Omental fat pad (tissue), 4 donors: ENCODE measurements around the gene LCN6. TPM values are rescaled to one million over a fixed set of nuclear protein-coding genes. Genes with fewer than 3 reads are reported as not detected.

Experiments
- ATAC-seq: fragments of 150-250 bp; one replicate; pipeline ENCODE4 v1.9.1; 2016; ENCODE audit warnings: mild to moderate bottlenecking, moderate library complexity; ENCODE audit not compliant: low FRiP score
- DNase-seq: peaks from one replicate; pipeline ENCODE4 v3.0.0-alpha.2; 2019; ENCODE audit warnings: low spot score
- CTCF ChIP-seq, 3 donors: fragments of 450-650 bp; IDR thresholded peaks; one replicate each; pipeline ENCODE4 v1.5.1; 2016 to 2017; ENCODE audit warnings: antibody characterized with exemption in 3 of 3, mild to moderate bottlenecking in 3 of 3, moderate library complexity in 2 of 3
- total RNA-seq, 4 donors: library from RNA; depleted of rRNA; stranded (reverse); fragments of >200 nt; gene quantifications; one replicate each; pipeline ENCODE4 v1.1.0, GENCODE V29; 2016

Gene LCN6
- total RNA-seq, 4 donors from 2014 or later = 5.0 to 24.1 (median 9.0) TPM

GRCh38 chr9:136729926-136730325 lies 18.4 kb downstream of the LCN6 start:
- DNase-seq (no peak), ATAC-seq (no peak)
- no peak for TF ChIP-seq CTCF (IDR thresholded peaks at IDR 0.05)

- ATAC-seq (no peak), DNase-seq (no peak)
- TF ChIP-seq CTCF (IDR thresholded peaks at IDR 0.05) = no peak
Measured at GRCh38 chr9:136729144-136729543, 19.2 kb downstream of the LCN6 start.

- no peak for DNase-seq
- peak; percentile 26 for ATAC-seq
- TF ChIP-seq CTCF (IDR thresholded peaks at IDR 0.05) = no peak
Measured at GRCh38 chr9:136728548-136729123, 19.7 kb downstream of the LCN6 start.

GRCh38 chr9:136728080-136728547 lies 20.2 kb downstream of the LCN6 start:
- ATAC-seq (peak; percentile 86), DNase-seq (peak; percentile 81)
- TF ChIP-seq CTCF (IDR thresholded peaks at IDR 0.05) = peak in 2 of 3 donors; percentile 92 to 94

- DNase-seq (no peak), ATAC-seq (no peak)
- no peak for TF ChIP-seq CTCF (IDR thresholded peaks at IDR 0.05)
Measured at GRCh38 chr9:136726631-136727191, 21.6 kb downstream of the LCN6 start.

GRCh38 chr9:136726118-136726517 lies 22.2 kb downstream of the LCN6 start:
- ATAC-seq (no peak), DNase-seq (no peak)
- TF ChIP-seq CTCF (IDR thresholded peaks at IDR 0.05) = no peak

- DNase-seq (no peak), ATAC-seq (no peak)
Measured at GRCh38 chr9:136725612-136726011, 22.7 kb downstream of the LCN6 start.

More at GRCh38 chr9:136725612-136726011, 22.7 kb downstream of the LCN6 start:
- no peak for TF ChIP-seq CTCF (IDR thresholded peaks at IDR 0.05)
